Esophagus (tissue), 2 donors: ENCODE measurements around the gene TNFAIP8L2. TPM values are rescaled to one million over a fixed set of nuclear protein-coding genes. Genes with fewer than 3 reads are reported as not detected.

Experiments used
- H3K27ac ChIP-seq, 2 donors: one replicate each; pipeline ENCODE4 v1.5.1; 2013; ENCODE audit warnings: low read depth in 2 of 2, mild to moderate bottlenecking in 2 of 2, inconsistent platforms in 1 of 2, low read length in 1 of 2, moderate library complexity in 1 of 2
- H3K27me3 ChIP-seq, 2 donors: one replicate each; pipeline ENCODE4 v1.6.1; 2013; ENCODE audit warnings: low read length in 2 of 2, control low read depth in 1 of 2, mild to moderate bottlenecking in 1 of 2; ENCODE audit not compliant: insufficient read depth in 2 of 2, control insufficient read depth in 1 of 2
- H3K36me3 ChIP-seq, 2 donors: one replicate each; pipeline ENCODE4 v1.6.1; 2013; ENCODE audit warnings: low read length in 1 of 2; ENCODE audit not compliant: control insufficient read depth in 2 of 2, insufficient read depth in 2 of 2
- H3K4me1 ChIP-seq, 2 donors: one replicate each; pipeline ENCODE4 v1.6.1; 2013; ENCODE audit warnings: low read length in 1 of 2; ENCODE audit not compliant: control insufficient read depth in 2 of 2, insufficient read depth in 2 of 2
- H3K4me3 ChIP-seq, 2 donors: one replicate each; pipeline ENCODE4 v1.5.1; 2013; ENCODE audit warnings: low read length in 2 of 2, mild to moderate bottlenecking in 2 of 2, low read depth in 1 of 2, moderate library complexity in 1 of 2
- H3K9me3 ChIP-seq, 2 donors: one replicate each; pipeline ENCODE4 v1.6.1; 2013; ENCODE audit warnings: mild to moderate bottlenecking in 2 of 2, low read depth in 1 of 2, low read length in 1 of 2, moderate library complexity in 1 of 2; ENCODE audit not compliant: control insufficient read depth in 2 of 2, insufficient read depth in 1 of 2
- whole genome bisulfite sequencing, 2 donors: extraction: QIAGEN DNeasy Blood & Tissue Kit; methylation state at CpG; one replicate each; pipeline ENCODE4 v1.1.7; 2013; 5-methylcytosine and 5-hydroxymethylcytosine counted together
- polyA plus RNA-seq, 2 donors: library from polyadenylated mRNA; stranded (reverse); fragments of 200-250 nt; gene quantifications; one replicate each; pipeline ENCODE4 v1.2.3, GENCODE V29; 2013
- donor health status: healthy with polysubstance abuse.
- donor health status: Bipolar disorder and iron deficiency.

Gene TNFAIP8L2
- polyA plus RNA-seq, 2 donors: 1.2 to 1.6 TPM

DNA sequence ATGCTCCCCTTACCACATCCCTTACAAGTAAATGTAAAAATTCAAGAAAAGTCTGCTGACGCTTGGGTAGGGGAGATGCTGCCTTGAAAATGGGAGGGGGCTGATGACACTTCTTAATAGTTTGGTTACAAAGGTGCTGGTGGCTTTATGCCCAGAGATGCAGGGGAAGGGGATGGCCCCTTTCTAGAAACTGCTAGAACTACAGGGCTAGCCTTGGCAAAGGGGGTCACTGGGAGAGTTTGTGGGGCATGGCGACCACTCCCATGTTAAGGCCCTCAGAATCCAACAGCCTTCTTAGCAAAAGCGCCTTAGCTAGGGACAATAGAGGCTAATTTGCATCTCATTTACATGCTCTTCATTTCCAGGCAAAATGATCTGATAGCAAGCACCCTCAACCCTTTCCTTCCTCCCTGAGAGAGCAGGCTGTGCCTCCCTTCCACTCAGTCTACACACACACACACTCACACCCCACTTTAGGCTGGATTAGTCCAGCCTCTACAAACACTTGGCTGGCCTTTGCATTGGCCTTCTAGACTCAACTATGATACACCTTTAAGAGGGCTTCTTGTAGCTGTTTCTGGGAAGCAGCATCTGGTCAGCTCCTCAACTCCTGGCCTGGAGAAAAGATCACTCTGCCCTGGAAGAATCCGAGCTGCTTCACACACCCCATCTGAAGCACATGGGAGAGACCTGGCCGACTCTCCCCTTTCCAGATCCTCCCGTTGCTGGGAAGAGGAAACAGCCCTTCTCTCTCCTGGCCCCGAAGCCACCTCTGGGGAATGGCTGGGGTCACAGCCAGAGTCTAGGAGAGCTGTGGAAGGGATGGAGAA lies 11.8 kb upstream of the TNFAIP8L2 start:
- Histone ChIP-seq H3K27me3 (no peaks in the 10 kb centered on the region), H3K36me3 (peaks cover 0 to 1% of the 10 kb centered on the region in 2 donors), H3K4me3 (peak overlapping the region in 1 of 2 donors; percentile 69), H3K4me1 (peaks cover 0 to 11% of the 10 kb centered on the region in 2 donors), H3K27ac (peak overlapping the region in 1 of 2 donors; percentile 35), H3K9me3 (no peaks in the 10 kb centered on the region)
- 67 to 73% methylated on average over 7 of the region's 7 CpGs for WGBS, 2 donors

GRCh38 chr1:151145304-151146071 lies 11.0 kb upstream of the TNFAIP8L2 start:
- Histone ChIP-seq H3K4me1 (peaks cover 0 to 11% of the 10 kb centered on the region in 2 donors), H3K27ac (peak overlapping the region in 1 of 2 donors; percentile 35), H3K4me3 (peak overlapping the region; percentile 69), H3K9me3 (no peaks in the 10 kb centered on the region), H3K36me3 (no peaks in the 10 kb centered on the region), H3K27me3 (no peaks in the 10 kb centered on the region)
- WGBS, 2 donors: 20% methylated on average over 42 to 43 of the region's 43 CpGs

GRCh38 chr1:151146072-151146411 lies 10.4 kb upstream of the TNFAIP8L2 start:
- Histone ChIP-seq H3K9me3 (no peaks in the 10 kb centered on the region), H3K27me3 (no peaks in the 10 kb centered on the region), H3K36me3 (no peaks in the 10 kb centered on the region), H3K4me3 (peak overlapping the region; percentile 69), H3K4me1 (peaks cover 0 to 11% of the 10 kb centered on the region in 2 donors), H3K27ac (peak overlapping the region; percentile 48 to 72)
- 1 to 3% methylated on average over 26 of the region's 26 CpGs for WGBS, 2 donors

DNA sequence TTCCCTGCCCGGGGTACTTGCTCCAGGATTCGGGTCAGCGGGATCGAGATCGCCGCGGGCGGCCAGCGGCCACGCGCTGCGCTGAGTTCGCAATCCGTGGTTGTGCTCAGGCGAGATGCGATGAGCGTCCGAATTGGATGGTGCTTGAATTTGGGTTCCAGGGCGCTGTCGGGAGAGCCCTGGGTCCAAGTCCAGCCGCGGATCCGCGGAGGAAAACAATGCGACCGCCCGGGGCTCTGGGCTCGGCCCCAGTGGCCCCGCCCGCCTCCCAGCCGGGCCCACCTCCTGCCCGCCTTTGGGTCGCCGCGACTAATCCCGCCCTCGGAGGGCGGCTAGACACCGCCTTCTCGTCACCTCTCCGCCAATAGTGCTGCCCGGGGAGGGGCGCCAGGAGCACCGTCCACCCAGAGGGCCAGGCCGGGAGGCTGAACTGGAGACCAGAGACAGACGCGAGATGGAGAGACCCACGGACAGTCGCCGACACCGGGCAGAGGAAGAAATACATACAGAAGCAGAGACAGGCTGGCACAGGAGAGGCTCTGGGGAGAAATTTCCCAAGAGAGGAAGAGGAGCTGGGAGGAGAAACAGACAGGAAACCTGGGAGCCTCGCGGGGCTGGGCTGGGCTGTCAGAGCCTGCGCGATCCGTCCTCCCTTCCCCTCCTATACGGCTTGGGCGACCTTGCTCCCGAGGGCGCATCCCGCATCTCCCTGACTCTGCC lies 9.9 kb upstream of the TNFAIP8L2 start, which contains the start of gene SEMA6C:
TSS of gene SEMA6C (minus strand) at position 220 of the 720 bp plus-strand sequence. CDS start 4,010 bp downstream, outside the sequence.
- peak within 1 kb of the TSS; percentile 60 to 89 for H3K27ac ChIP-seq
- H3K4me3 ChIP-seq: peak within 1 kb of the TSS; percentile 69
- H3K27me3 ChIP-seq: no peaks in the 10 kb centered on the region
- H3K4me1 ChIP-seq: peaks cover 0 to 11% of the 10 kb centered on the region in 2 donors
- H3K9me3 ChIP-seq: no peaks in the 10 kb centered on the region
- WGBS, 2 donors: 0% methylated on average over 60 to 61 of the region's 61 CpGs
- no peaks in the 10 kb centered on the region for H3K36me3 ChIP-seq

GRCh38 chr1:151147132-151147503 lies 9.3 kb upstream of the TNFAIP8L2 start:
- 16 to 19% methylated on average over 7 of the region's 7 CpGs for WGBS, 2 donors
- Histone ChIP-seq H3K4me1 (peaks cover 0 to 11% of the 10 kb centered on the region in 2 donors), H3K27ac (peak overlapping the region; percentile 60 to 89), H3K4me3 (peak overlapping the region; percentile 69), H3K36me3 (no peaks in the 10 kb centered on the region), H3K9me3 (no peaks in the 10 kb centered on the region), H3K27me3 (no peaks in the 10 kb centered on the region)

GRCh38 chr1:151147665-151148064 lies 8.8 kb upstream of the TNFAIP8L2 start:
- peaks cover 0 to 11% of the 10 kb centered on the region in 2 donors for H3K4me1 ChIP-seq
- H3K9me3 ChIP-seq: no peaks in the 10 kb centered on the region
- peak overlapping the region in 1 of 2 donors; percentile 89 for H3K27ac ChIP-seq
- H3K27me3 ChIP-seq: no peaks in the 10 kb centered on the region
- H3K4me3 ChIP-seq: no peak overlapping the region
- WGBS, 2 donors: 91 to 95% methylated on average over 2 of the region's 2 CpGs
- H3K36me3 ChIP-seq: no peaks in the 10 kb centered on the region

GRCh38 chr1:151157067-151157531 lies 650 bp downstream of the TNFAIP8L2 start:
- Histone ChIP-seq H3K27me3 (no peaks in the 10 kb centered on the region), H3K4me3 (peak overlapping the region in 1 of 2 donors; percentile 20), H3K9me3 (no peaks in the 10 kb centered on the region), H3K4me1 (no peaks in the 10 kb centered on the region), H3K27ac (peak overlapping the region; percentile 11 to 44), H3K36me3 (peaks cover 9 to 15% of the 10 kb centered on the region in 2 donors)
- 74 to 77% methylated on average over 6 of the region's 6 CpGs for WGBS, 2 donors

GRCh38 chr1:151158326-151158725 lies 1.9 kb downstream of the TNFAIP8L2 start:
- Histone ChIP-seq H3K9me3 (no peaks in the 10 kb centered on the region), H3K4me1 (no peaks in the 10 kb centered on the region), H3K27me3 (no peaks in the 10 kb centered on the region), H3K4me3 (no peak overlapping the region), H3K27ac (no peak overlapping the region), H3K36me3 (peaks cover 9 to 15% of the 10 kb centered on the region in 2 donors)
- WGBS, 2 donors: 71 to 78% methylated on average over 5 of the region's 5 CpGs

GRCh38 chr1:151158751-151159251 lies 2.4 kb downstream of the TNFAIP8L2 start:
- no peaks in the 10 kb centered on the region for H3K9me3 ChIP-seq
- H3K36me3 ChIP-seq: peaks cover 9 to 15% of the 10 kb centered on the region in 2 donors
- H3K27ac ChIP-seq: no peak overlapping the region
- WGBS, 2 donors: 88 to 89% methylated on average over 22 of the region's 22 CpGs
- H3K4me3 ChIP-seq: no peak overlapping the region
- no peaks in the 10 kb centered on the region for H3K27me3 ChIP-seq
- no peaks in the 10 kb centered on the region for H3K4me1 ChIP-seq
